NCI-H2081 treated with DMSO at 0.1 percent for 48 hours (cell line): ENCODE results near the gene ERN2.

Experiments
- DNase-seq: peaks from one replicate; lab custom pipeline; 2025; lab: John Stamatoyannopoulos, UW

Gene ERN2

GRCh38 chr16:23687034-23687808 is 25.8 kb downstream of the ERN2 start:
- DNase-seq = no peak

GRCh38 chr16:23683487-23683886 is 29.5 kb downstream of the ERN2 start:
- no peak for DNase-seq

GRCh38 chr16:23682181-23682580 is 30.8 kb downstream of the ERN2 start:
- DNase-seq = no peak

GRCh38 chr16:23679986-23680336 is 33.1 kb downstream of the ERN2 start:
- no peak for DNase-seq

GRCh38 chr16:23679274-23679985 is 33.6 kb downstream of the ERN2 start:
- no peak for DNase-seq

GRCh38 chr16:23678430-23679273 is 34.4 kb downstream of the ERN2 start, which contains the start of gene PLK1:
PLK1 (plus strand) TSS chr16:23678889; CDS start chr16:23678933, 44 bp downstream.
- DNase-seq = peak; percentile 70

- no peak for DNase-seq
Observed at GRCh38 chr16:23676924-23677480, 36.0 kb downstream of the ERN2 start.

GRCh38 chr16:23673971-23674614 is 38.9 kb downstream of the ERN2 start:
- no peak for DNase-seq

GRCh38 chr16:23670137-23670776 is 42.8 kb downstream of the ERN2 start:
- no peak for DNase-seq

GRCh38 chr16:23668873-23669272 is 44.1 kb downstream of the ERN2 start:
- DNase-seq = no peak

- DNase-seq = no peak
Observed at GRCh38 chr16:23668225-23668624, 44.8 kb downstream of the ERN2 start.

GRCh38 chr16:23667355-23667659 is 45.7 kb downstream of the ERN2 start:
- DNase-seq = no peak

GRCh38 chr16:23666571-23667354 is 46.3 kb downstream of the ERN2 start:
- no peak for DNase-seq

- DNase-seq = no peak
Observed at GRCh38 chr16:23663918-23664317, 49.1 kb downstream of the ERN2 start.

- no peak for DNase-seq
Observed at GRCh38 chr16:23651943-23652468, 61.0 kb downstream of the ERN2 start.

GRCh38 chr16:23650674-23651416 is 62.2 kb downstream of the ERN2 start:
- DNase-seq = no peak

GRCh38 chr16:23642246-23642774 is 70.7 kb downstream of the ERN2 start:
- no peak for DNase-seq

- DNase-seq = peak; percentile 72
Observed at GRCh38 chr16:23640931-23641765, 71.9 kb downstream of the ERN2 start, which contains the start of the genes DCTN5 and PALB2. DCTN5 (plus strand) TSS chr16:23641466; CDS start chr16:23641543, 77 bp downstream. PALB2 (minus strand) TSS chr16:23641310; CDS start chr16:23641157, 153 bp downstream.
